Measurements from ENCODE around the gene KRTAP9-6. TPM values are rescaled to one million over a fixed set of nuclear protein-coding genes. Genes with fewer than 3 reads are reported as not detected.
"Not testable (repeated sequence)": the region's sequence is repeated elsewhere in the genome, so short reads cannot be mapped to it uniquely, and the experiment has no call there.

The KRTAP9-6 gene
- total RNA-seq, 3 donors from 2014 or later = not detected

DNA sequence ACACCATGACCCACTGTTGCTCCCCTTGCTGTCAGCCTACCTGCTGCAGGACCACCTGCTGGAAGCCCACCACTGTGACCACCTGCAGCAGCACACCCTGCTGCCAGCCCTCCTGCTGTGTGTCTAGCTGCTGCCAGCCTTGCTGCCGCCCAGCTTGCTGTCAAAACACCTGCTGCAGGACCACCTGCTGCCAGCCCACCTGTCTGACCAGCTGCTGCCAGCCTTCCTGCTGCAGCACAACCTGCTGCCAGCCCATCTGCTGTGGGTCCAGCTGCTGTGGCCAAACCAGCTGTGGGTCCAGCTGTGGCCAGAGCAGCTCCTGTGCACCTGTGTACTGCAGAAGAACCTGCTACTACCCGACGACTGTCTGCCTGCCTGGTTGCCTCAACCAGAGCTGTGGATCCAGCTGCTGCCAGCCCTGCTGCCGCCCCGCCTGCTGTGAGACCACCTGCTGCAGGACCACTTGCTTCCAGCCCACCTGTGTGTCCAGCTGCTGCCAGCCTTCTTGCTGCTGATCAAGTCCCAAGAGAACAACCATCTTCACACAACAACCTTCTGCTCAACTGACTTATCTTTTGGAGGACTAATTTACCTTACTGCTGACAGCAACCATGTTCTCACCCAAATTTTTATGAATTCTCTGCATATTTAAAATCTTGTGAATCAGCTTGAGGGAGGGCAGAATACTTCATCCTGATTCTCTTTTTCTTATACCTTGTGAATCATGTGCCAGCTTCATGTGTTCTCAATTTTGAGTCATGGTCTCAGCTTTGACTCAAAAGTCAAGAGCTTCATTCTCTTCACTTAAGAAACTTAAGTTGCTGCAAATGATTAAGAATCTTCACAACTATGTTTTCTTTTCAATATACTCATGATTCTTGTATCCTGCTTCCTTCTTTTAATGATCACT is 9.5 kb upstream of the KRTAP9-6 start, which contains the start of gene KRTAP9-9:
Gene KRTAP9-9, plus strand, starts transcription at position 4 of the 910 bp plus-strand sequence.
- not testable (repeated sequence) for H3K4me3 Mint-ChIP-seq; H3K36me3 Mint-ChIP-seq (ENCODE audit: insufficient read depth); ATAC-seq; DNase-seq; H3K4me1 Mint-ChIP-seq (ENCODE audit: low read depth); H3K9me3 Mint-ChIP-seq
- H3K27me3 Mint-ChIP-seq (ENCODE audit: low read depth) = peaks cover 27% of the 10 kb centered on the region

DNA sequence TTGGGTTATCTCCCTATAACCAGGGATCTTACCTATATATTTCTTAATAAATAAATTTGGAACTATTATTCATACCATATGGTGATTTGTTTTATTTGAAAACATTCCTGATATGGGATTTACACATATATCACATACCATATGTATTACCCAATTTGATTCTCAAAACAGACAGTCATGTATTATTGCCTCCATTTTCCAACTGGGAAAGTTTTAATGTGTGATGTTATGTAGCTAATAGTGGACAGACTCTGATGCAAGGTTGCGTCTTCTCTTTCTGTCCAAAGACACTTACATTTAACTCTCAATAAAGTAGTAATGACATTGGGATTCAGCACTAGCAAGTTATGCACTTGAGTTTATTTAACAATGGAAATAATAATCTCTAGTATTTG is 8.9 kb upstream of the KRTAP9-6 start:
- peaks cover 12% of the 10 kb centered on the region for H3K4me1 Mint-ChIP-seq (ENCODE audit: low read depth)
- no peak for DNase-seq
- H3K4me3 Mint-ChIP-seq = no peak overlapping the region
- H3K36me3 Mint-ChIP-seq (ENCODE audit: insufficient read depth) = no peaks in the 10 kb centered on the region
- H3K9me3 Mint-ChIP-seq = no peaks in the 10 kb centered on the region
- ATAC-seq = no peak
- peaks cover 31% of the 10 kb centered on the region for H3K27me3 Mint-ChIP-seq (ENCODE audit: low read depth)

DNA sequence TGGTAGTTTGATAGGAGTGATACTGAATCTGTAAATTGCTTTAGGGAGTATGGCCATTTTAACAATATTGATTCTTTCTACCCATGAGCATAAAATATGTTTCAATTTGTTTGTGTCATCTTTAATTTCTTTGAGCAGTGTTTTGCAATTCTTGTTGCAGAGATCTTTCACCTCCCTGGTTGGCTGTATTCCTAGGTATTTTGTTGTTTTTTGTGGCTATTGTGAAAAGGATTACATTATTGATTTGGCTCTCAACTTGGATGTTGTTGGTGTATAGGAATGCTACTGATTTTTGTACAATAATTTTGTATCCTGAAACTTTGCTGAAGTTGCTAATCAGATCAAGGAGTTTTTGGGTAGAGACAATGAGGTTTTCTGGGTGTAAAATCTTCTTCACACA is 6.8 kb upstream of the KRTAP9-6 start:
- Mint-ChIP-seq H3K36me3 (ENCODE audit: insufficient read depth) (no peaks in the 10 kb centered on the region), H3K4me1 (ENCODE audit: low read depth) (peaks cover 18% of the 10 kb centered on the region), H3K4me3 (no peak overlapping the region), H3K27me3 (ENCODE audit: low read depth) (peaks cover 24% of the 10 kb centered on the region), H3K9me3 (no peaks in the 10 kb centered on the region)
- ATAC-seq (no peak), DNase-seq (no peak)

DNA sequence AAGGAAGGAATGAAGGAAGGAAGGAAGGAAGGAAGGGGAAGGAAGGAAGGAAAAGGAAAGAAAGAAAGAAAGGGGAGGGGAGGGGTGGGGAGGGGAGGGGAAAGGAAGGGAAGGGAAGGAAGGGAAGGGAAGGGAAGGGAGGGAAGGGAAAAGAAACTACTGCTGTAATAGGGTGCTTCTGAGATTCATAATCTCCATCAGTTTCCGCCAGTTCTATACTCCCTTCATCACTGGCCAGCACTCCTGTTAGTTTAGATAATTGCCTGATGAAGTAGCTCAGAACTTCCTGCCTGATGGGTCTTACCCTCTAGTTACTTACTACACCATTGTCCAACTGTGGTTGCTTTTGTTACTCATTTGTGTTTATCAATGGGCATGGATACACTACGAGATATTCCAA is 2.0 kb upstream of the KRTAP9-6 start:
- Mint-ChIP-seq H3K36me3 (ENCODE audit: insufficient read depth) (no peaks in the 10 kb centered on the region), H3K4me3 (no peak overlapping the region), H3K9me3 (no peaks in the 10 kb centered on the region), H3K27me3 (ENCODE audit: low read depth) (peaks cover 9% of the 10 kb centered on the region), H3K4me1 (ENCODE audit: low read depth) (peaks cover 20% of the 10 kb centered on the region)
- DNase-seq (no peak), ATAC-seq (no peak)

DNA sequence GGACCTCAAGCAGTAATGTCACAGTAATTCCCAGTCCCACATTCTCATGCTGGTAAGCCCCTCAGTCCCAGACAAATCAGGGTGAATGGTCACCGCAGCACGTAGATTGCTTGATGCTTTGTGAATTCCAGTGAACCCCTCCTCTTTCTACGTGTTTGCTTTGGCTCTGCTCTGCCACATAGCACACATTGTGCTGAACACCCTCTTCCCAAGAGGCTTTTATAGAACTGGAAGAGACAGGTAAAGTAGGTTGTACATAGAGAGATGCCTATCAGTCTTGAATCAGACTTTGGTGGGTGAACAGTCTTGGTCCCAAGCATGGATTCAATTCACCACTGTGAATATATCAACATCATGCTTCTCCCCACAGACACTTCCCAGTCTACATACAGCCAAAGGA is 579 bp upstream of the KRTAP9-6 start:
- no peak for ATAC-seq

DNA sequence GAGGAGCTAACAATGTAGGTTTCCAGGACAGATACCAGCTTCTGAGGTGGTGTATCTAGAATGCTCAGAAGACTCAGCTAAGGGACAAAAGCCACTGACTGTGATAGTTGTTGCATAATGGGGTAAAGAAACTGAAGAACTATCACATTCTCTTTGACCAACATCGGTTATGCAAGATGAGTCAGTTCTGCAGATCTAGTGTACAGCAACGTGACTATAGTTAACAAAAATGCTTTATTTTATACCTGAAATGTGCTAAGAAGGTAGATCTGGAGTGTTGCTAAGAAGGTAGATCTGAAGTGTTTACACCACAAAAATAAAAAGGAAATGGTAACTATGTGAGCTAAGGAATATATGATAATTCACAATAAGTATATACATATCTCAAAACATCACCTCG is 2.5 kb downstream of the KRTAP9-6 start:
- no peak for DNase-seq
- no peaks in the 10 kb centered on the region for H3K27me3 Mint-ChIP-seq (ENCODE audit: low read depth)
- H3K4me1 Mint-ChIP-seq (ENCODE audit: low read depth) = peaks cover 2% of the 10 kb centered on the region
- H3K4me3 Mint-ChIP-seq = no peak overlapping the region
- no peak for ATAC-seq
- no peaks in the 10 kb centered on the region for H3K36me3 Mint-ChIP-seq (ENCODE audit: insufficient read depth)
- H3K9me3 Mint-ChIP-seq = no peaks in the 10 kb centered on the region

More for the DNA sequence above, 579 bp upstream of the KRTAP9-6 start:
- DNase-seq = no peak
- Mint-ChIP-seq H3K4me3 (no peak overlapping the region), H3K27me3 (ENCODE audit: low read depth) (peaks cover 6% of the 10 kb centered on the region), H3K4me1 (ENCODE audit: low read depth) (peaks cover 20% of the 10 kb centered on the region), H3K9me3 (no peaks in the 10 kb centered on the region), H3K36me3 (ENCODE audit: insufficient read depth) (no peaks in the 10 kb centered on the region)

DNA sequence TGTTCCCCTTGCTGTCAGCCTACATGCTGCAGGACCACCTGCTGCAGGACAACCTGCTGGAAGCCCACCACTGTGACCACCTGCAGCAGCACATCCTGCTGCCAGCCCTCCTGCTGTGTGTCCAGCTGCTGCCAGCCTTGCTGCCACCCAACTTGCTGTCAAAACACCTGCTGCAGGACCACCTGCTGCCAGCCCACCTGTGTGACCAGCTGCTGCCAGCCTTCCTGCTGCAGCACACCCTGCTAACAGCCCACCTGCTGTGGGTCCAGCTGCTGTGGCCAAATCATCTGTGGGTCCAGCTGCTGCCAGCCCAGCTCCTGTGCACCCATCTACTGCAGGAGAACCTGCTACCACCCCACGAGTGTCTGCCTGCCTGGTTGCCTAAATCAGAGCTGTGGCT is 6.1 kb downstream of the KRTAP9-6 start:
- H3K9me3 Mint-ChIP-seq; H3K4me1 Mint-ChIP-seq (ENCODE audit: low read depth); H3K27me3 Mint-ChIP-seq (ENCODE audit: low read depth); H3K4me3 Mint-ChIP-seq; ATAC-seq; DNase-seq; H3K36me3 Mint-ChIP-seq (ENCODE audit: insufficient read depth): not testable (repeated sequence)

DNA sequence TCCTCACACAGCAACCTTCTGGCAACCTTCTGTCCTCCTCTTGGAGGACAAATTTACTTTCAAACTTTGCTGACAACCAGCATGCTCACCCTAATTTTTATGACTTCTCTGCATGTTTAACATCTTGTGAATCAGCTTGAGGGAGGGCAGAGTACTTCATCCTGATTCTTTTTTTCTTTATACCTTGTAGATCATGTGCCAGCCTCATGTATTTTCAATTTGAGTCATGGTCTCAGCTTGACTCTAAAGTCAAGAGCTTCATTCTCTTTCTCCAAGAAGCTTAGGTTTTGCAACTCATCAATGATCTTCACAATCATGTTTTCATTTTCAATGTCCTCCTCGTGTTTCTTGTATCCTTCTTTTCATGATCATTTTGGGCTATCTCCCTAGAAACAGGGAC is 6.7 kb downstream of the KRTAP9-6 start:
- peak in 1 of 2 donors; percentile 35 for ATAC-seq
- no peaks in the 10 kb centered on the region for H3K36me3 Mint-ChIP-seq (ENCODE audit: insufficient read depth)

DNA sequence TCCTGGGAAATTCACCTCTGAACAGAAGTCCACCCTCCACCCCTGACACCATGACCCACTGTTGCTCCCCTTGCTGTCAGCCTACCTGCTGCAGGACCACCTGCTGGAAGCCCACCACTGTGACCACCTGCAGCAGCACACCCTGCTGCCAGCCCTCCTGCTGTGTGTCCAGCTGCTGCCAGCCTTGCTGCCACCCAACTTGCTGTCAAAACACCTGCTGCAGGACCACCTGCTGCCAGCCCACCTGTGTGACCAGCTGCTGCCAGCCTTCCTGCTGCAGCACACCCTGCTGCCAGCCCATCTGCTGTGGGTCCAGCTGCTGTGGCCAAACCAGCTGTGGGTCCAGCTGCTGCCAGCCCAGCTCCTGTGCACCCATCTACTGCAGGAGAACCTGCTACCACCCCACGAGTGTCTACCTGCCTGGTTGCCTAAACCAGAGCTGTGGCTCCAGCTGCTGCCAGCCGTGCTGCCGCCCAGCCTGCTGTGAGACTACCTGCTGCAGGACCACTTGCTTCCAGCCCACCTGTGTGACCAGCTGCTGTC is 10.5 kb downstream of the KRTAP9-6 start, which contains the start of gene KRTAP9-7:
Gene KRTAP9-7, plus strand, starts transcription at position 51 of the 543 bp plus-strand sequence. Its CDS starts 0 bp downstream, at position 51.
- DNase-seq; H3K9me3 Mint-ChIP-seq; H3K4me1 Mint-ChIP-seq (ENCODE audit: low read depth); H3K36me3 Mint-ChIP-seq (ENCODE audit: insufficient read depth); ATAC-seq; H3K4me3 Mint-ChIP-seq: not testable (repeated sequence)
- H3K27me3 Mint-ChIP-seq (ENCODE audit: low read depth) = peaks cover 12% of the 10 kb centered on the region

More for the DNA sequence above, 6.7 kb downstream of the KRTAP9-6 start:
- peaks cover 11% of the 10 kb centered on the region for H3K27me3 Mint-ChIP-seq (ENCODE audit: low read depth)
- H3K9me3 Mint-ChIP-seq = no peaks in the 10 kb centered on the region
- H3K4me3 Mint-ChIP-seq = no peak overlapping the region
- H3K4me1 Mint-ChIP-seq (ENCODE audit: low read depth) = no peaks in the 10 kb centered on the region
- no peak for DNase-seq

DNA sequence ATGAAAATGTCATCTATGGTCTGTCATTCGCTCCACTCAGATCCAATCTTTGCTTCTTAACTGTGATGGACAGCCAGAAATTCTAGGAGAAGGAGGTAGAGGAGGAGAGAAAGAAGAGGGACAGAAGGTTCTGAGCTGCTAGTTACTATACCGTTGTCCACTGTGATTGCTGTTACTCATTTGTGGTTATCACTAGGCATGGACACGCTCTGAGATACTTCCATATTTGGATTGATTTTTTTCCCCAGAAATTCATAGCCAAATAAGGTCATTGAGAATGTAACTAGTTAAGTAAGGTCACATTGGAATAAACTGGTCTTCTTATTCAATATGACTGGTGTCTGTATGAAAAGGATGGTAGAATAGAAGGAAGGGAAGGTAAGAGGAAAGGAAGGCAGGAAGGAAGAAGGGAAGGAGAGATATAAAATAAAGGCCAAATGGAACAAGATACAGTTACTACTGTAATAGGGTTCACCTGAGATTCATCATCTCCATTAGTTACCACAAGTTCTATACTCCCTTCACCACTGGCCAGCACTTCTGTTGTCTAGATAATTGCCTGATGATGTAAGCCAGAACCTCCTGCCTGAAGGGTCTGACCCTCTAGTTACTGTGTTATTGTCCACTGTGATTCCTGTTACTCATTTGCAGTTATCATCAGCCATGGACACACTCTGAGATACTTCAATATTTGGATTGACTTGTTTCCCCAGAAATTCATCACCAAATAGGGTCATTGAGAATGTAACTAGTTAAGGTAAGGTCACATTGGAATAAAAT is 13.2 kb downstream of the KRTAP9-6 start:
- Mint-ChIP-seq H3K9me3 (no peaks in the 10 kb centered on the region), H3K4me3 (no peak overlapping the region), H3K27me3 (ENCODE audit: low read depth) (peaks cover 12% of the 10 kb centered on the region), H3K4me1 (ENCODE audit: low read depth) (no peaks in the 10 kb centered on the region), H3K36me3 (ENCODE audit: insufficient read depth) (no peaks in the 10 kb centered on the region)
- DNase-seq = no peak
- ATAC-seq = no peak

DNA sequence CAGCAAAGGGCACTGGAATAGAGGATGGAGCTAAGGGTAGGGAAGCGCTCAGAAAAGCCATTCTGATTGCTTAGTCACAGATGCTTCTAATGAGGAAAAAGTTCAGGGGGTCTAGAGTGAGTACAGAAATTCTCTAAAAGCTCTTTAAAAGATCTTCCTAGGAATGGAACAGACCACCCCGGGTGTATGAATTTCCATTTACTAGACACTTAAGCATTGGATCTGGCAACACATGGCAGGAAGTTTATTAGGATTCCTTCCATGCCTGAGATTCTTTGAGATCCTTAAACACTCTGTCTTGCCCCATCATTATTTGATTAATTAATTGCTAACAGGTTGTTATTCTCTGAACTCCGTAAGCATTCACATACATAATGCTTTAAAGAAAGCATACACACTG is 18.9 kb downstream of the KRTAP9-6 start:
- Mint-ChIP-seq H3K4me1 (ENCODE audit: low read depth) (peaks cover 16% of the 10 kb centered on the region), H3K36me3 (ENCODE audit: insufficient read depth) (no peaks in the 10 kb centered on the region), H3K9me3 (no peaks in the 10 kb centered on the region), H3K4me3 (no peak overlapping the region), H3K27me3 (ENCODE audit: low read depth) (no peaks in the 10 kb centered on the region)
- DNase-seq = no peak
- no peak for ATAC-seq

DNA sequence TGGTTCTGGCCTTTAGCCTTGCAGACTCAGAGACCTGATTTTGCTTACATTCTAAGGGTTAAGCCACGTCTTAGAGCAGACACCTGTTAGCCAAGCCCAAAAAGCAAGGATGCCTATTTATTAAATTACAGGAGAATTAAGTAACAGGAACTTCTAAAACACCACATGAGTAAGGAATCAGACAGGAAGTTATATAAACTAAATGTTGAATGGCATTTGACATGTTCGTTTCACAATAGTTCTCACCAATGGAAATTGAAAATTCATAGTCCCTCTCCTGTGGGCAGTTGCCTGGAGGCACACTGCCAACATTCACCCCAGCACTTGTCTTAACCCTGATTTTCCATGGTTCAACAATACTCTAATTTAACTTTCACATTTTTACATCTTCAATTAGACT is 19.4 kb downstream of the KRTAP9-6 start:
- H3K9me3 Mint-ChIP-seq = no peaks in the 10 kb centered on the region
- no peak overlapping the region for H3K4me3 Mint-ChIP-seq
- H3K36me3 Mint-ChIP-seq (ENCODE audit: insufficient read depth) = no peaks in the 10 kb centered on the region
- ATAC-seq (no peak), DNase-seq (no peak)
- H3K4me1 Mint-ChIP-seq (ENCODE audit: low read depth) = peaks cover 16% of the 10 kb centered on the region
- H3K27me3 Mint-ChIP-seq (ENCODE audit: low read depth) = no peaks in the 10 kb centered on the region

DNA sequence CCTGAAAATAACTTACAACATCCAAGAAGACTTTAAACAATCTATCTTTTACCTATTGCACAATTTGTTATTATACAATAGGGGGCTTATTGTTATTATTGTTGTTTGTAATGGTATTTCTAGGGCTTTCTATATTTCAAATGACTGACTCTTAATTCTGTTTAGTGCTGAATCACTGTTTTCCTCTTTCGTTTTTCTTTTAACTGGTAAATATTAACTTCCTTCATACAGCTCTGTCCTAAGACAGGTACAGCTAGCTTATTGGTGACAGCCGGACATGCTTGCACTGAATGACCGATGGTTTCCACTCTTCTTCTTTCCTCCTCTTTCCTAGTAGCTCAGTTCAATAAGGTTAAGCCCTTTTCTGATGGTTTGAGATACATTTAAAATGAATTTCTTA is 21.9 kb downstream of the KRTAP9-6 start:
- Mint-ChIP-seq H3K4me1 (ENCODE audit: low read depth) (peaks cover 16% of the 10 kb centered on the region), H3K27me3 (ENCODE audit: low read depth) (no peaks in the 10 kb centered on the region), H3K4me3 (no peak overlapping the region), H3K36me3 (ENCODE audit: insufficient read depth) (no peaks in the 10 kb centered on the region), H3K9me3 (no peaks in the 10 kb centered on the region)
- ATAC-seq (no peak), DNase-seq (no peak)

DNA sequence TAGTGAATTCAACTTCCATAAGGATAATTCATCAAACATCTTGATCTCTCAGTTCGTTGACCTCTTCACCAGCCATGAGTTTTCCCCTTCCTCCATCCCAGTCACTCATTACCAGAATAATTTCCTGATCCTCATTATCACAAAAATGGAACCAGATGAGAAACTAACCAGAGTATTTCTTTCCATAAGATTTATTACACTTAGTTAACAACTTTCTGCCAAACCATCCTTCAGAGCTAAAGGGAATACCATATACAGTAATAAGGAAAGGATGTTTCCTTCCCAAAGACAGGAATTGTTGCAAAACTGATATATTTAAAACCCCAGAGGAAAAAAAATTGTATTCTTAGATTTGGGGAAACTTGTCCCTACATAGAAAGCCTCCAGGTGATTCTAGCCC is 28.8 kb downstream of the KRTAP9-6 start:
- ATAC-seq = no peak
- Mint-ChIP-seq H3K9me3 (no peaks in the 10 kb centered on the region), H3K36me3 (ENCODE audit: insufficient read depth) (no peaks in the 10 kb centered on the region), H3K4me3 (no peak overlapping the region), H3K27me3 (ENCODE audit: low read depth) (peaks cover 7% of the 10 kb centered on the region), H3K4me1 (ENCODE audit: low read depth) (no peaks in the 10 kb centered on the region)
- no peak for DNase-seq
